ENCODE data around the gene ADAMTSL3. TPM values are rescaled to one million over a fixed set of nuclear protein-coding genes. Genes with fewer than 3 reads are reported as not detected.

ADAMTSL3 gene
- polyA plus RNA-seq, 1 of the 3 experiments (the other 2 are of a cell fraction): 0.02 TPM

DNA sequence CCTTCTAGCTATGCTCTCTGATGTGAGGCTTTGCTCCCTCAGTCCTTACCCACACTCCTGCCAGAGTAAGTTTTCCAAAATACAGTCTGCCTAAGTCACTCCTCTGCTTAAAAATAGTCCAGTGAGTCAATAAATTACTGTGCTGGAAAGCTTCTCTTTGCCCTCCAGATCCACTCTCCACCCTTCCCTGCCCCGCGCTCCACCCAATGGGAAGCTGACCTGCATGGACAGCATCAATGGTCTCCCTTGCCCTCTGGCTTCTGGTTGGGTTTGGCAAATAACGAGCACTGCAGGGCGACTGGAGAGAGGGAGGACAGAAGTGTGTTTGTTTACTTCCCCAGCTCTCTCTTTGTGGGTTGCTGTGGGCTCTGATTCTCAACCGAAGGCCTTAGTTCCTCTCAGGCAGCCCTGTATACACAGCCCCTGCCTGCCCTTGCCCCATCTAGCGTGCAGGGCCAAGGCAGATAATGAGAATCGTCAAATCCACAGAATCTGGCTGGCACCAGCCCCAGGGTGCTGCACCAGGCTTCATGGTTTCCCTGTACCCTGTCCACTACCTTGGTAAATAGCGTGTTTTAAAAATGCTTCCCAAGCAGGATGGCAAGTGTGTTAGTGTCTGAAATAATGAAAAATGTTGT lies 110.4 kb downstream of the ADAMTSL3 start:
- CTCF ChIA-PET: interaction anchor here (0.5 kb wide), 1 partner anchor 226 kb away, joined by 3 read pairs; no protein-coding TSS in a partner anchor
- Histone ChIP-seq H3K9me3 (no peaks in the 10 kb centered on the region), H3K4me1 (ENCODE audit: control insufficient read depth in 1 of 2, insufficient read depth in 2 of 2, low read depth in 1 of 2, low read length in 1 of 2) (no peaks in the 10 kb centered on the region), H2AFZ (ENCODE audit: low read depth) (no peak overlapping the region), H3K36me3 (replicated peaks in 1 of 2; ENCODE audit: control insufficient read depth in 1 of 2, insufficient read depth in 2 of 2, low read length in 1 of 2) (no peaks in the 10 kb centered on the region), H4K20me1 (ENCODE audit: insufficient read depth) (no peaks in the 10 kb centered on the region), H3K27me3 (ENCODE audit: insufficient read depth) (no peaks in the 10 kb centered on the region), H3K79me2 (ENCODE audit: insufficient read depth) (no peaks in the 10 kb centered on the region), H3K9me2 (no peaks in the 10 kb centered on the region), H3K4me2 (no peak overlapping the region), H3K9ac (no peak overlapping the region), H3K27ac (ENCODE audit: low read depth in 2 of 2, low read length in 1 of 2) (no peak overlapping the region), H3F3A (replicated peaks; ENCODE audit: insufficient read depth) (no peaks in the 10 kb centered on the region), H3K4me3 (ENCODE audit: low read depth in 2 of 2, low read length in 1 of 2) (no peak overlapping the region)
- 34% methylated on average over 5 of the region's 8 CpGs for WGBS (ENCODE audit: low lambda C conversion rate)
- no peak for TF ChIP-seq NFIC (IDR thresholded peaks at IDR 0.05; ENCODE audit: borderline replicate concordance)
- TF ChIP-seq MXI1 (IDR thresholded peaks at IDR 0.05; ENCODE audit: low read depth, low read length): no peak
- TF ChIP-seq NRF1 (IDR thresholded peaks at IDR 0.05; ENCODE audit: low read depth, low read length): no peak
- TF ChIP-seq RXRA (IDR thresholded peaks at IDR 0.05; ENCODE audit: borderline replicate concordance, low read depth): no peak
- TF ChIP-seq POLR2AphosphoS5 (IDR thresholded peaks at IDR 0.05; ENCODE audit: low read depth, low read length): no peak
- TF ChIP-seq CHD2 (IDR thresholded peaks at IDR 0.05; ENCODE audit: low read length, partially characterized antibody): no peak
- TF ChIP-seq, protein P1, sequence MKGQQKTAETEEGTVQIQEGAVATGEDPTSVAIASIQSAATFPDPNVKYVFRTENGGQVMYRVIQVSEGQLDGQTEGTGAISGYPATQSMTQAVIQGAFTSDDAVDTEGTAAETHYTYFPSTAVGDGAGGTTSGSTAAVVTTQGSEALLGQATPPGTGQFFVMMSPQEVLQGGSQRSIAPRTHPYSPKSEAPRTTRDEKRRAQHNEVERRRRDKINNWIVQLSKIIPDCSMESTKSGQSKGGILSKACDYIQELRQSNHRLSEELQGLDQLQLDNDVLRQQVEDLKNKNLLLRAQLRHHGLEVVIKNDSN (IDR thresholded peaks at IDR 0.05; ENCODE audit: borderline replicate concordance, low read depth): no peak
- no peak for TF ChIP-seq RCOR1 (IDR thresholded peaks at IDR 0.05; ENCODE audit: low read length)
- TF ChIP-seq FOSL2 (IDR thresholded peaks at IDR 0.05; ENCODE audit: borderline replicate concordance, low read depth): no peak
- TF ChIP-seq RAD21 (IDR thresholded peaks at IDR 0.05; ENCODE audit: low read length): no peak
- TF ChIP-seq, protein P2, sequence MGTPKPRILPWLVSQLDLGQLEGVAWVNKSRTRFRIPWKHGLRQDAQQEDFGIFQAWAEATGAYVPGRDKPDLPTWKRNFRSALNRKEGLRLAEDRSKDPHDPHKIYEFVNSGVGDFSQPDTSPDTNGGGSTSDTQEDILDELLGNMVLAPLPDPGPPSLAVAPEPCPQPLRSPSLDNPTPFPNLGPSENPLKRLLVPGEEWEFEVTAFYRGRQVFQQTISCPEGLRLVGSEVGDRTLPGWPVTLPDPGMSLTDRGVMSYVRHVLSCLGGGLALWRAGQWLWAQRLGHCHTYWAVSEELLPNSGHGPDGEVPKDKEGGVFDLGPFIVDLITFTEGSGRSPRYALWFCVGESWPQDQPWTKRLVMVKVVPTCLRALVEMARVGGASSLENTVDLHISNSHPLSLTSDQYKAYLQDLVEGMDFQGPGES (IDR thresholded peaks at IDR 0.05; ENCODE audit: low read depth, low read length): no peak
- no peak for TF ChIP-seq RFX5 (IDR thresholded peaks at IDR 0.05; ENCODE audit: low read length)
- no peak for TF ChIP-seq JUND (IDR thresholded peaks at IDR 0.05)
- TF ChIP-seq ELF1 (IDR thresholded peaks at IDR 0.05): no peak
- TF ChIP-seq, protein P3, sequence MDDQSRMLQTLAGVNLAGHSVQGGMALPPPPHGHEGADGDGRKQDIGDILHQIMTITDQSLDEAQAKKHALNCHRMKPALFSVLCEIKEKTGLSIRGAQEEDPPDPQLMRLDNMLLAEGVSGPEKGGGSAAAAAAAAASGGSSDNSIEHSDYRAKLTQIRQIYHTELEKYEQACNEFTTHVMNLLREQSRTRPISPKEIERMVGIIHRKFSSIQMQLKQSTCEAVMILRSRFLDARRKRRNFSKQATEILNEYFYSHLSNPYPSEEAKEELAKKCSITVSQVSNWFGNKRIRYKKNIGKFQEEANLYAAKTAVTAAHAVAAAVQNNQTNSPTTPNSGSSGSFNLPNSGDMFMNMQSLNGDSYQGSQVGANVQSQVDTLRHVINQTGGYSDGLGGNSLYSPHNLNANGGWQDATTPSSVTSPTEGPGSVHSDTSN (IDR thresholded peaks at IDR 0.05): no peak
- POLR2A ChIA-PET: no interaction called here
- DNase-seq: no peak

DNA sequence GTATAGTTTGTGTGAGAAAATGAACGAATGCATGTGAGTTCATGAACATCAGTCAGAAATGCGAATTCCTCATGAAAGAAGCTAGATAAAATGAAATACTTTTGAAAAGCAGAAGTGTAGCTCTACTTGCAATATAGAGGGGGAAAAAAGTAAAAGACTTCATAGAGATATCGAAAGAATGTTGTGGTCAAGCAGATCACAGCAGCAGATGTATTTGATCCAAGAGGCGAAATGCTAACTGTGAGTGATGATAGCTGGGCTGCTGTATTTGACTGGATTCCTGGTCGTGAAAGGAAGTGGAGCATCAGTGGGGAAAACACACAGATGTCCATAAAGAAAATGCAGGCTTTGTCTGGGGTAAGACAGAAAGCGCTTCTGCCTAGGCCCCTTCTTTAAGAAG lies 112.4 kb downstream of the ADAMTSL3 start:
- Histone ChIP-seq H3K9me3 (no peaks in the 10 kb centered on the region), H3K4me2 (no peak overlapping the region), H3F3A (replicated peaks; ENCODE audit: insufficient read depth) (no peaks in the 10 kb centered on the region), H3K9ac (no peak overlapping the region), H3K9me2 (no peaks in the 10 kb centered on the region), H3K4me1 (ENCODE audit: control insufficient read depth in 1 of 2, insufficient read depth in 2 of 2, low read depth in 1 of 2, low read length in 1 of 2) (no peaks in the 10 kb centered on the region), H3K27me3 (ENCODE audit: insufficient read depth) (no peaks in the 10 kb centered on the region), H2AFZ (ENCODE audit: low read depth) (no peak overlapping the region), H3K79me2 (ENCODE audit: insufficient read depth) (no peaks in the 10 kb centered on the region), H3K4me3 (ENCODE audit: low read depth in 2 of 2, low read length in 1 of 2) (no peak overlapping the region), H3K27ac (ENCODE audit: low read depth in 2 of 2, low read length in 1 of 2) (no peak overlapping the region), H3K36me3 (replicated peaks in 1 of 2; ENCODE audit: control insufficient read depth in 1 of 2, insufficient read depth in 2 of 2, low read length in 1 of 2) (no peaks in the 10 kb centered on the region), H4K20me1 (ENCODE audit: insufficient read depth) (no peaks in the 10 kb centered on the region)
- 30% methylated on average over 6 of the region's 6 CpGs for WGBS (ENCODE audit: low lambda C conversion rate)
- DNase-seq: no peak
- POLR2A ChIA-PET: no interaction called here
- CTCF ChIA-PET: interaction anchor here (0.8 kb wide), 1 partner anchor 16 kb away, joined by 3 read pairs; no protein-coding TSS in a partner anchor
- TF ChIP-seq, protein P4, sequence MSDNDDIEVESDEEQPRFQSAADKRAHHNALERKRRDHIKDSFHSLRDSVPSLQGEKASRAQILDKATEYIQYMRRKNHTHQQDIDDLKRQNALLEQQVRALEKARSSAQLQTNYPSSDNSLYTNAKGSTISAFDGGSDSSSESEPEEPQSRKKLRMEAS (IDR thresholded peaks at IDR 0.05; ENCODE audit: low read depth): no peak
- TF ChIP-seq FOSL2 (IDR thresholded peaks at IDR 0.05; ENCODE audit: borderline replicate concordance, low read depth): no peak

All from SK-N-SH (cell line).